NOMO-1 treated with DMSO at 0.1 percent for 48 hours (cell line): ENCODE measurements around the gene TRIM45.
"Not testable (repeated sequence)": the region's sequence is repeated elsewhere in the genome, so short reads cannot be mapped to it uniquely, and the experiment has no call there.

ENCODE experiments used
- DNase-seq: peaks from one replicate; lab custom pipeline; 2025; ENCODE audit not compliant: unreplicated experiment; lab: John Stamatoyannopoulos, UW

TRIM45 gene, protein sequence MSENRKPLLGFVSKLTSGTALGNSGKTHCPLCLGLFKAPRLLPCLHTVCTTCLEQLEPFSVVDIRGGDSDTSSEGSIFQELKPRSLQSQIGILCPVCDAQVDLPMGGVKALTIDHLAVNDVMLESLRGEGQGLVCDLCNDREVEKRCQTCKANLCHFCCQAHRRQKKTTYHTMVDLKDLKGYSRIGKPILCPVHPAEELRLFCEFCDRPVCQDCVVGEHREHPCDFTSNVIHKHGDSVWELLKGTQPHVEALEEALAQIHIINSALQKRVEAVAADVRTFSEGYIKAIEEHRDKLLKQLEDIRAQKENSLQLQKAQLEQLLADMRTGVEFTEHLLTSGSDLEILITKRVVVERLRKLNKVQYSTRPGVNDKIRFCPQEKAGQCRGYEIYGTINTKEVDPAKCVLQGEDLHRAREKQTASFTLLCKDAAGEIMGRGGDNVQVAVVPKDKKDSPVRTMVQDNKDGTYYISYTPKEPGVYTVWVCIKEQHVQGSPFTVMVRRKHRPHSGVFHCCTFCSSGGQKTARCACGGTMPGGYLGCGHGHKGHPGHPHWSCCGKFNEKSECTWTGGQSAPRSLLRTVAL

GRCh38 chr1:117121589-117122329 lies at the start of gene TRIM45:
TSS of gene TRIM45 (minus strand) at chr1:117121749. CDS start at chr1:117121201, 548 bp downstream.
- peak; percentile 93 for DNase-seq

DNA sequence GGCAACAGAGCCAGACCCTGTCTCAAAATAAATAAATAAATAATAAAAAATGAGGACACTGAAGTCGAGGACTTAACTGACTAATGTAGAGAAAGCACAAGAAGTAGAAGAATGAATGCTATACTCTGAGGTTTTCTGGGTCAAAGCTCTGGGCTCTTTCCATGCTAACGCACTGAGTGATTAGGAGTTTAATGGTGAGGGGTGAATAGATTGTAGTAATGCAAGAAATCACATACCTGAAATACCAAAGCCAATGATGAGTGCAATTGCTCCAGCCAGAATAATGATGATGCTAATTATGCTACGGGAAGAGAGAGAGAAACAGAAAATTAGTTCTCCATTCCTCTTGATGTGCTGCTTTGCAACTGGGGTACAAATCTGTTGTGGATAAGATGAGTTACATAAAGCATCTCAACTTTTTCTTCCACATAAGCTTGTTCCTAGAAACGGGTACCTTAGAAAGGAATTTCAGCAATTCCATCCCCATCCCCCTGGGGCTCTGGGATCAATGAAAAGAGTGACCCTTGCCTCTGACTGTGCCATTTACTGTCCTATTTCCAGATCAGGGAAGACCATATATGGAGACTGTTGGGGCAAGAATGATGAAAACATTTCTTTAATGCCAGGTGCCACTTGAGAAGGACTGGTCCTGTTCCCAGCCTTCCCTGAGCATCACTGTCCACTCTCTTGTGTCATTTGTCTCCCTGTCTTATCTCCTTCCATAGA lies 48.5 kb upstream of the TRIM45 start:
- DNase-seq, result no peak

GRCh38 chr1:117167402-117167801 lies 45.9 kb upstream of the TRIM45 start:
- DNase-seq, result no peak

DNA sequence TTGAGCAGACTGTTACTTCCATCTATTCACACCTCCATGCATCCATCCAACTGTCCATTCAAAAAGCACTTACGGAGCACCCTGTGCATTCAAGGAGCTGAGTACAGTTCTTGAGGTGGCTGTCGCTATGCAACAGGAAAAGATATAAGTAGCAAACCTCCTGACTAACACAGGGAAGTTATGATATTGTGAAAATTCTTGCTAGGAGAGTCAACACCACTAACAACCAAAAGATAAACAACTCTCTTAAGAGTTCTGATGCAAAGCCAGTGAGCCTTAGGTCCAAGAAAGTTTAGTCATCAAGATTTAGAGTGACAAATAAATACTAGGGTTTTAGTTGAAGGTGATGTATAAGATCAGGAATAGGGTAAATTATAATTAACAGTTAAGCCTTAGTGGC lies 44.5 kb upstream of the TRIM45 start:
- DNase-seq, result no peak

GRCh38 chr1:117164209-117164608 lies 42.7 kb upstream of the TRIM45 start:
- no peak for DNase-seq

DNA sequence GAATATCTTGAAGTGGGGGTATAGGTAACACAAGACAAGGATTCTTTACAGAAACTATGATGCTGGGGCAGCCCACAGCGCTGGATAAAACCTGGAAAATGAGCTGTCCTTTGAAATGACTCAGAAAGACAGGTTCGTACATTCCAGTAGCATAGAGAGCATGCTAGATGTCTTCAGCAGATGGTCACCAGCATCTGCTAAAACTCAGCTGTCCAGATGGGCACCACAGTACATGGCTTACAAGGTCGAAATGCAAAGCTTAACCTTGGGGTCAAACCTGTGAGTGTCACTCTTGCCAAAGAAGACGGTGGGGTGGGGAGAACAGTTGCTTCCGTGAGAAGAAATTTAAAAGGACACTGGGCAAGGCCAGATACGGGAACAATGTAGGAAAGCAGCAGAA lies 41.3 kb upstream of the TRIM45 start:
- DNase-seq, result no peak

GRCh38 chr1:117161887-117162286 lies 40.3 kb upstream of the TRIM45 start:
- no peak for DNase-seq

- DNase-seq, result not testable (repeated sequence)
Observed at GRCh38 chr1:117151305-117151704, 29.8 kb upstream of the TRIM45 start.

GRCh38 chr1:117150316-117150715 lies 28.8 kb upstream of the TRIM45 start:
- DNase-seq, result no peak

DNA sequence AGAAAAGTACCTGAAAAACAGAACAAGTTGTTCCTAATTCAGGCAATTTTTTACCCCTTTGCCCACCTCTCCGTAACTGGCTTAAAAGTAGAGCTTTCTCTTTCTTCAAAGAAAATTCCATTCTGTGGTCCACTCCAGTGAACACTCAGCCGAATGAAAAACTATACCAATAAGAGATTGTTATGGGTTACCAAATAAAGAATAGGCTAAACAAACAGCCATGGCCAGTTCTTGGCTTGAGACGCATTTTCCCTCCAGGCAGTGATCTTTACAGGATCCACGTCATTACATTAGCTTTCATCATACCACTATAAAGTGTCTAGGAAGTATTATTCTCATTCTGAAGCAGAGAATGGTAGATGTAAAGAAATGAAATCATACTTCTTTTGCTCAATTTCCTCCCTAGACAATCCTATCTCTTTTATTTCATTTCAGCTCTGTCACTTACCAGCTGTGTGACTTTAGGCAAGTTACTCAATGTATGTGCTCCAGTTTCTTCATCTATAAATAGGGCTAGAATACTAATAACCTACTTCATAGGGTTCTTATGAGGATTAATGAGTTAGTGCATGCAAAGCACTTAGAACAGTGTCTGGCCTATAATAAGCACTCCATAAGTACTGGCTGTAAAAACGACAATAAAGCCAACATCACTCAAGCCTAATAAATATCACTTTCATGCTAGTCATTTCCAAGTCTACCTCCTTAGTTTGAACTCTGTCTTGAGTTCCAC lies 26.5 kb upstream of the TRIM45 start:
- no peak for DNase-seq

DNA sequence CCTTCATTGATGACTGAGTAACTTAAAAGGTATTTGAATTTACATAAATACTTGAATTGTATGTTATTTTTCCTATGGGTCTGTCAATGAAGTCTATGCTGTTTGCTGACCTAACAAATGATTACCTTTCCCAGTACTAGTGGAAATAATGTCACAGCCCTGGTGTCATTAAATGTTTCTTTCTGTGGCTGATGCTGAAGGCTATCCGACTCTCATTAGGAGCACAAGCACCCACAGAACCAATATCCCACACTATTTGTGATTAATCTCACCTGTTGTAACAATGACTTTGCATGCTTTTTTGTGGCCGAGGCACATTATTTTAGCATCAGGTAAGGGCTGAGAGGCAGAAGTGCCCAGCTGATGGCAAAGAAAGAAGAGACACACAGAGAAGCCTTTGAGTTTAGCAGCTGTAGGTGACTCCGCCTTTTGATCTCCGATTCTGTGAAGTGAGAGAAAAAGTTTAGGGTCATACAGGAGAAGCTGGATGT lies 25.8 kb upstream of the TRIM45 start:
- no peak for DNase-seq

DNA sequence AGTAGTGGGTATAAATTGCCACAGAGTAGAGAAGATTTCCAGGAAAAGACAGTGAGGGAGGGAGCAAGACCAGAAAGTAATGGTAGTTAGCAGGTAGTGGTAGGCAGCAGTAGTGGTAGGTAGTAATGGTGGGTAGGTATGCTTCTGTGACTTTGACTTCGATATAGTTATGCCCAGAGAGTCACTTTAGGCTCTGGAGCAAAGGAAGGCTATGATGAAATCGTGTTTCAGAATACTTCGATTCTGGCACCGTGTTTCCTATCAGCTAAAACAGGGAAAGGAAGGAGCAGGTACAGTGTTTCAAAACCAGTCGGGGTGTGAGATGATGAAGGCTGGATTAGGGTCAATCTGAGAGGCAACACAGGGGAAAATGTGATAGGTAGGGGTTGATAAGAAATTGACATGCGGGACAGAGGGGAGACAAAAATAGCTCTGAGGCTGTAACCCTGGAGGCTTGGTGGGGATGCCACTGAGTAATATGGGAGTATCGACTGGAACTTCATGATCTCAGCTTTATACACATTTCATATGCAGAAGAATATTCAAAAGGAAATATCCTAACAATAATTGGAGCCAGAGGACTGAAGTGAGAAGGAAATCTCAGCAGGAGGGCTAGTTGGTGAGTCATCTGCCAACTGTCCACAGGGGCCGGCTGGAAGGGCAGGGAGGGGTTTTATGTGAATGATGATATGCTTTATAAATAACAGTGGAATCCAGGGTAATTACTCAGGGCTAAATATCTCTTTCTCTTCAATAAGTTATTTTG lies 25.2 kb upstream of the TRIM45 start:
- DNase-seq, result no peak

DNA sequence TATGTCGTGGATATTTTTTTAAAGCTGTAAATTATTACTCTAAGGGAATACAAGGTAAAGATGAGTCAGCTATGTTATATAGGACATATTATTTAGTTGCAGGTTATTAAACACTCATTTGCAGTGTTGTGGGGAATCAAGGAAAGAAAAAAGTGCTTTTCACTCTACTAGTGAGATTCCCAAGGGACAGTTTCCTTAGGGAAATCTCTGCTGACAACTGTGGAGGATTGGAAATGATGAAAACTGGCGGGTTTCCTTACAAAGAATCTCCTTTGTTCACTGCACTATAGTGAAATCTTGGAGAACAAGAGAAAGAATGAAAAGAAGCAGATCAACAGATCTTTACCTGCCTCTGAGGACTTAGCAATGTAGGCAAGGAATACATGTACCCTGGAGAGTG lies 24.5 kb upstream of the TRIM45 start:
- DNase-seq, result no peak

DNA sequence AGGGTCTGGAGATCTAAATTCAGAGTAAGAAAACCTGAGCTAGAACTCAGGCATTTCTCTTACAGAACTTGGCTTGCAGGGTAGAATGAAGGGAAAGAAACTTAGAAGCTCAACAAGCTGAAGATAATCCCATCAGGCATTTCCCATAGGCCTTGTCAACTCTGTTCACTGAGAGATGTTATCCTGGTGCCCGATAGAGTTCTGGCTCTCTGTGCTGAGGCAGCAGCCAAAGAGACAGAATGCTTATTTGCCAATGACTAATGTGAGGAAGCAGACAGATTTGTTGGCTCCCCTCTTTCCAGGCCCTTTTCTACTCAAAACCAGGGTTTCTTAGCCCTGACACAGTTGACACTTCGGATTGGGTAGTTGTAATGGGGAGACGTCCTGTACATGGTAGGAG lies 22.3 kb upstream of the TRIM45 start:
- no peak for DNase-seq

- no peak for DNase-seq
Observed at GRCh38 chr1:117143172-117143571, 21.6 kb upstream of the TRIM45 start.

DNA sequence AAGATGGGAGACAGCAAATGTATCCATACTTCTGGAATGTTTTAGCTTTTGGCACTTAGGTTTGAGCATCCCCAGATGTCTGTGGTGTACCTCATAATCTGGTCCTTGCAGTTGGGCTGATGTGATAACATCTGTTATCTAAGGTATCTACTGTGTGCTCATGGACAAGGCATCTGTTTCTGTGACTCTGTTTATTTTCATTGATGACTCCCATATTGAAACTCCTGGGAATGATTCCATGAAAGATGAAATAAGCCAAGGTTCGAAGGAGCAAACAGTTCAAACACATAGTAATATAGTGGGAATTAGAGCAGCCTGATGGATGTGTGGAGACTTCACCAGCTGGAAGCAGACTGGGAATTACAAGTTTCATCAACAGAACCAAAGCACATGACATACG lies 20.7 kb upstream of the TRIM45 start:
- DNase-seq, result no peak

DNA sequence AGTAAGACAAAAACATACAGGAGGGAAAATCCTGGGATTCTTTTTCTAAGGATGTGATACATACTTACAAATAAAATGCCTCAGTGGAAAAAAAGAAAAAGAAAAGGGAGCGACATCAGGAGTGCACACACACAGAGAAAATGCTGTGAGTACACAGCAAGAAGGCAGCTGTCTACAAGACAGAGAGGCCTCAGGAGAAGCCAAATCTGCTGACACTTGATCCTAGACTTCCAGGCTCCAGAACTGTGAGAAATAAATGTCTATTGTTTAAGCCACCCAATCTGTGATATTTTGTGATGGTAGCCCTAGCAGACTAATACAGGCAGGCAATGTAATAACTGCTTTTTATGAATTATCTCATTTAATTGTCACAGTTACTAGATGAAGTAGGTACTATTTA lies 17.0 kb upstream of the TRIM45 start:
- DNase-seq, result no peak

DNA sequence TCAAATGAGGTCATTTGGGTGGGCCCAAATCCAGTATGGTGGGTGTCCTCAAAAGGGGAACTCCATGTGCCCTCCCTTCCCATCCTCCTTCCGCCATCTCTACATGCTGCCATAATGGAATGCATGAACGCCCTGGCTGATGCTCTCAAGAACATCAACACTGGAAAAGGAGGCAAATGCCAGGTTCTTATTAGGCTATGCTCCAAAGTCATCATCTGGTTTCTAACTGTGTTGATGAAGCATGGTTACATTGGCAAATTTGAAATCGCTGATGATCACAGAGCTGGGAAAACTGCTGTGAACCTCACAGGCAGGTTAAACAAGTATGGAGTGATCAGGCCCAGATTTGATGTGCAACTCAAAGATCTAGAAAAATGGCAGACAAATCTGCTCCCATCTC lies 16.6 kb upstream of the TRIM45 start:
- no peak for DNase-seq

GRCh38 chr1:117137281-117137855 lies 15.8 kb upstream of the TRIM45 start:
- DNase-seq, result no peak
